ENCODE measurements around the gene TMEM106C. TPM values are rescaled to one million over a fixed set of nuclear protein-coding genes. Genes with fewer than 3 reads are reported as not detected.

Gene TMEM106C
- total RNA-seq, 1 donor from 2014 or later: 30.0 TPM

- Histone ChIP-seq H3K9ac (ENCODE audit: low read length) (no peak overlapping the region), H3K4me1 (ENCODE audit: insufficient read depth, low read length) (no peaks in the 10 kb centered on the region), H3K27ac (ENCODE audit: low read depth, low read length) (no peak overlapping the region), H3K4me2 (ENCODE audit: low read length) (no peak overlapping the region), H3K36me3 (ENCODE audit: insufficient read depth, low read length) (no peaks in the 10 kb centered on the region), H2AFZ (ENCODE audit: low read depth, low read length) (no peak overlapping the region), H4K20me1 (ENCODE audit: insufficient read depth, low read length) (no peaks in the 10 kb centered on the region), H3K4me3 (ENCODE audit: insufficient read depth, low read depth, low read length) (no peak overlapping the region), H3K9me3 (ENCODE audit: insufficient read depth, low read depth, low read length) (no peaks in the 10 kb centered on the region), H3K27me3 (ENCODE audit: insufficient read depth, low read length) (no peaks in the 10 kb centered on the region), H3K79me2 (ENCODE audit: insufficient read depth, low read length) (no peaks in the 10 kb centered on the region)
- no peak for TF ChIP-seq CTCF (IDR thresholded peaks at IDR 0.05; ENCODE audit: insufficient read depth, low read depth, low read length)
- TF ChIP-seq EZH2 (IDR thresholded peaks at IDR 0.05; ENCODE audit: insufficient read depth, low read length): no peak
- Mint-ChIP-seq H3K4me1 (ENCODE audit: low read depth, unreplicated experiment) (peaks cover 15% of the 10 kb centered on the region), H3K4me3 (ENCODE audit: unreplicated experiment) (no peak overlapping the region), H3K36me3 (ENCODE audit: low read depth, unreplicated experiment) (no peaks in the 10 kb centered on the region), H3K27ac (ENCODE audit: unreplicated experiment) (no peak overlapping the region), H3K9me3 (ENCODE audit: unreplicated experiment) (peaks cover 3% of the 10 kb centered on the region), H3K27me3 (ENCODE audit: low read depth, unreplicated experiment) (peaks cover 40% of the 10 kb centered on the region)
- no peak for DNase-seq (ENCODE audit: low read depth)
- no peak for FAIRE-seq
Measured at GRCh38 chr12:47943623-47944340, 19.6 kb upstream of the TMEM106C start.

- H3K79me2 ChIP-seq (ENCODE audit: insufficient read depth, low read length): no peaks in the 10 kb centered on the region
- no peaks in the 10 kb centered on the region for H3K4me1 ChIP-seq (ENCODE audit: insufficient read depth, low read length)
- no peak overlapping the region for H3K4me3 ChIP-seq (ENCODE audit: insufficient read depth, low read depth, low read length)
- no peak for FAIRE-seq
- H3K9ac ChIP-seq (ENCODE audit: low read length): no peak overlapping the region
- H4K20me1 ChIP-seq (ENCODE audit: insufficient read depth, low read length): no peaks in the 10 kb centered on the region
- no peak overlapping the region for H2AFZ ChIP-seq (ENCODE audit: low read depth, low read length)
- H3K27ac Mint-ChIP-seq (ENCODE audit: unreplicated experiment): no peak overlapping the region
- no peak for DNase-seq (ENCODE audit: low read depth)
- H3K4me1 Mint-ChIP-seq (ENCODE audit: low read depth, unreplicated experiment): peaks cover 17% of the 10 kb centered on the region
- peaks cover 3% of the 10 kb centered on the region for H3K9me3 Mint-ChIP-seq (ENCODE audit: unreplicated experiment)
- no peaks in the 10 kb centered on the region for H3K9me3 ChIP-seq (ENCODE audit: insufficient read depth, low read depth, low read length)
- H3K4me3 Mint-ChIP-seq (ENCODE audit: unreplicated experiment): no peak overlapping the region
- no peaks in the 10 kb centered on the region for H3K36me3 ChIP-seq (ENCODE audit: insufficient read depth, low read length)
- peaks cover 44% of the 10 kb centered on the region for H3K27me3 Mint-ChIP-seq (ENCODE audit: low read depth, unreplicated experiment)
- H3K27me3 ChIP-seq (ENCODE audit: insufficient read depth, low read length): no peaks in the 10 kb centered on the region
- no peak overlapping the region for H3K27ac ChIP-seq (ENCODE audit: low read depth, low read length)
- no peak overlapping the region for H3K4me2 ChIP-seq (ENCODE audit: low read length)
- no peaks in the 10 kb centered on the region for H3K36me3 Mint-ChIP-seq (ENCODE audit: low read depth, unreplicated experiment)
- no peak for TF ChIP-seq CTCF (IDR thresholded peaks at IDR 0.05; ENCODE audit: insufficient read depth, low read depth, low read length)
- no peak for TF ChIP-seq EZH2 (IDR thresholded peaks at IDR 0.05; ENCODE audit: insufficient read depth, low read length)
Measured at GRCh38 chr12:47944685-47945340, 18.6 kb upstream of the TMEM106C start.

GRCh38 chr12:47945341-47945728 lies 18.1 kb upstream of the TMEM106C start:
- peaks cover 22% of the 10 kb centered on the region for H3K4me1 Mint-ChIP-seq (ENCODE audit: low read depth, unreplicated experiment)
- H3K4me1 ChIP-seq (ENCODE audit: insufficient read depth, low read length): no peaks in the 10 kb centered on the region

More at GRCh38 chr12:47945341-47945728, 18.1 kb upstream of the TMEM106C start:
- Histone ChIP-seq H3K36me3 (ENCODE audit: insufficient read depth, low read length) (no peaks in the 10 kb centered on the region), H3K9ac (ENCODE audit: low read length) (no peak overlapping the region), H2AFZ (ENCODE audit: low read depth, low read length) (no peak overlapping the region), H3K27me3 (ENCODE audit: insufficient read depth, low read length) (no peaks in the 10 kb centered on the region), H3K4me2 (ENCODE audit: low read length) (no peak overlapping the region), H4K20me1 (ENCODE audit: insufficient read depth, low read length) (no peaks in the 10 kb centered on the region), H3K27ac (ENCODE audit: low read depth, low read length) (no peak overlapping the region), H3K4me3 (ENCODE audit: insufficient read depth, low read depth, low read length) (no peak overlapping the region), H3K79me2 (ENCODE audit: insufficient read depth, low read length) (no peaks in the 10 kb centered on the region), H3K9me3 (ENCODE audit: insufficient read depth, low read depth, low read length) (no peaks in the 10 kb centered on the region)
- Mint-ChIP-seq H3K9me3 (ENCODE audit: unreplicated experiment) (peaks cover 3% of the 10 kb centered on the region), H3K27ac (ENCODE audit: unreplicated experiment) (no peak overlapping the region), H3K36me3 (ENCODE audit: low read depth, unreplicated experiment) (no peaks in the 10 kb centered on the region), H3K27me3 (ENCODE audit: low read depth, unreplicated experiment) (peaks cover 44% of the 10 kb centered on the region), H3K4me3 (ENCODE audit: unreplicated experiment) (no peak overlapping the region)
- TF ChIP-seq CTCF (IDR thresholded peaks at IDR 0.05; ENCODE audit: insufficient read depth, low read depth, low read length) (no peak), EZH2 (IDR thresholded peaks at IDR 0.05; ENCODE audit: insufficient read depth, low read length) (no peak)
- DNase-seq (ENCODE audit: low read depth) (no peak), FAIRE-seq (no peak)
